ENCODE data around the gene KATNIP.

Gene KATNIP

DNA sequence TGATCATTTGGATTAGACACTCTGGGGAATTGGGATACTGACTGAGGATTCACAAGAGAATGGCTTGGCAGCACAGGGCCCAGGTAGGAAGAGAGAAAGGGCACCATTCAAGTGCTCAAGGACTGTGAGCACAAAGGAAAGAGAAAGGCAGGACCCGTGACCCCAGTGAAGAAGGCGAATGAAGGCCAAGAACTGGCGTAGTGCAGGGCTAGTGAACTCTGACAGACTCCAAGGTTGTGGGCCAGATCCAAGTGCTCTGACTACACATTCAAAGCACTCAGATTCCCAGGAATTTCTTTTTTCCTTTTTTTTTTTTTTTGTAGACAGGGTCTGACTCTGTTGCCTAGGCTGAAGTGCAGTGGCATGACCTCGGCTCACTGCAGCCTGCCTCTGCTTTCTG lies 5.3 kb upstream of the KATNIP start:
- H3K4me3 ChIP-seq (replicated peaks; ENCODE audit: insufficient read depth, low read length), result no peak overlapping the region
- TF ChIP-seq, protein P1, sequence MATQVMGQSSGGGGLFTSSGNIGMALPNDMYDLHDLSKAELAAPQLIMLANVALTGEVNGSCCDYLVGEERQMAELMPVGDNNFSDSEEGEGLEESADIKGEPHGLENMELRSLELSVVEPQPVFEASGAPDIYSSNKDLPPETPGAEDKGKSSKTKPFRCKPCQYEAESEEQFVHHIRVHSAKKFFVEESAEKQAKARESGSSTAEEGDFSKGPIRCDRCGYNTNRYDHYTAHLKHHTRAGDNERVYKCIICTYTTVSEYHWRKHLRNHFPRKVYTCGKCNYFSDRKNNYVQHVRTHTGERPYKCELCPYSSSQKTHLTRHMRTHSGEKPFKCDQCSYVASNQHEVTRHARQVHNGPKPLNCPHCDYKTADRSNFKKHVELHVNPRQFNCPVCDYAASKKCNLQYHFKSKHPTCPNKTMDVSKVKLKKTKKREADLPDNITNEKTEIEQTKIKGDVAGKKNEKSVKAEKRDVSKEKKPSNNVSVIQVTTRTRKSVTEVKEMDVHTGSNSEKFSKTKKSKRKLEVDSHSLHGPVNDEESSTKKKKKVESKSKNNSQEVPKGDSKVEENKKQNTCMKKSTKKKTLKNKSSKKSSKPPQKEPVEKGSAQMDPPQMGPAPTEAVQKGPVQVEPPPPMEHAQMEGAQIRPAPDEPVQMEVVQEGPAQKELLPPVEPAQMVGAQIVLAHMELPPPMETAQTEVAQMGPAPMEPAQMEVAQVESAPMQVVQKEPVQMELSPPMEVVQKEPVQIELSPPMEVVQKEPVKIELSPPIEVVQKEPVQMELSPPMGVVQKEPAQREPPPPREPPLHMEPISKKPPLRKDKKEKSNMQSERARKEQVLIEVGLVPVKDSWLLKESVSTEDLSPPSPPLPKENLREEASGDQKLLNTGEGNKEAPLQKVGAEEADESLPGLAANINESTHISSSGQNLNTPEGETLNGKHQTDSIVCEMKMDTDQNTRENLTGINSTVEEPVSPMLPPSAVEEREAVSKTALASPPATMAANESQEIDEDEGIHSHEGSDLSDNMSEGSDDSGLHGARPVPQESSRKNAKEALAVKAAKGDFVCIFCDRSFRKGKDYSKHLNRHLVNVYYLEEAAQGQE (IDR thresholded peaks at IDR 0.05; ENCODE audit: insufficient replicate concordance, low read depth), result no peak
- TF ChIP-seq GABPA (IDR thresholded peaks at IDR 0.05; ENCODE audit: low read depth) (no peak), POLR2AphosphoS5 (IDR thresholded peaks at IDR 0.05; ENCODE audit: low read depth) (no peak), SPI1 (IDR thresholded peaks at IDR 0.05; ENCODE audit: borderline replicate concordance, low read depth) (no peak)
- TF ChIP-seq, protein P2, sequence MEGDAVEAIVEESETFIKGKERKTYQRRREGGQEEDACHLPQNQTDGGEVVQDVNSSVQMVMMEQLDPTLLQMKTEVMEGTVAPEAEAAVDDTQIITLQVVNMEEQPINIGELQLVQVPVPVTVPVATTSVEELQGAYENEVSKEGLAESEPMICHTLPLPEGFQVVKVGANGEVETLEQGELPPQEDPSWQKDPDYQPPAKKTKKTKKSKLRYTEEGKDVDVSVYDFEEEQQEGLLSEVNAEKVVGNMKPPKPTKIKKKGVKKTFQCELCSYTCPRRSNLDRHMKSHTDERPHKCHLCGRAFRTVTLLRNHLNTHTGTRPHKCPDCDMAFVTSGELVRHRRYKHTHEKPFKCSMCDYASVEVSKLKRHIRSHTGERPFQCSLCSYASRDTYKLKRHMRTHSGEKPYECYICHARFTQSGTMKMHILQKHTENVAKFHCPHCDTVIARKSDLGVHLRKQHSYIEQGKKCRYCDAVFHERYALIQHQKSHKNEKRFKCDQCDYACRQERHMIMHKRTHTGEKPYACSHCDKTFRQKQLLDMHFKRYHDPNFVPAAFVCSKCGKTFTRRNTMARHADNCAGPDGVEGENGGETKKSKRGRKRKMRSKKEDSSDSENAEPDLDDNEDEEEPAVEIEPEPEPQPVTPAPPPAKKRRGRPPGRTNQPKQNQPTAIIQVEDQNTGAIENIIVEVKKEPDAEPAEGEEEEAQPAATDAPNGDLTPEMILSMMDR (IDR thresholded peaks at IDR 0.05; ENCODE audit: insufficient read depth, low read length), result no peak
- H3K27ac ChIP-seq (replicated peaks), result no peak overlapping the region
- no peak for DNase-seq (ENCODE audit: low read depth in 1 of 2, low spot score in 1 of 2)
- no peaks in the 10 kb centered on the region for H3K27me3 ChIP-seq (ENCODE audit: insufficient read depth, poor library complexity, severe bottlenecking)

DNA sequence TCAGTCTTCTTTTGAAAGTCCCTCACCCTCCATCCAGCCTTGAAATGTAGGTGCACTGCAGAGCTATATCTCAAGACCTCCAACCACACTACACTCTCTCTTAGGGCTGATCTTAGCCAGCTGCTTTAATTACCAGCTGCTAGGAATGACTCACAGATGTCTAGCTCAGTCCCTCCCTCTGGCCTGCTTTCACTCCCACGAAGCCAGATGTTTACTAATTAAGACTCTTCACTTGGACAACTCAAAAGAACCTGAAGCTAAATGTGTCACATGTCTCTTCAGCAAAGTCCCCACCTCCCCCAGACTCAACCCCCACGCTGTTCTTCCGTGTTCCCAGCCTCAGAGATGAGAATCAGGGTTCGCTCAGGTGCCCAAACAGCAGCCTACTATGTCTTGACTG lies 2.8 kb upstream of the KATNIP start:
- TF ChIP-seq SPI1 (IDR thresholded peaks at IDR 0.05; ENCODE audit: borderline replicate concordance, low read depth), result no peak
- no peak for TF ChIP-seq GABPA (IDR thresholded peaks at IDR 0.05; ENCODE audit: low read depth)
- TF ChIP-seq, protein P1 (IDR thresholded peaks at IDR 0.05; ENCODE audit: insufficient replicate concordance, low read depth), result no peak
- no peak for TF ChIP-seq POLR2AphosphoS5 (IDR thresholded peaks at IDR 0.05; ENCODE audit: low read depth)
- TF ChIP-seq, protein P2 (IDR thresholded peaks at IDR 0.05; ENCODE audit: insufficient read depth, low read length), result no peak
- no peak overlapping the region for H3K27ac ChIP-seq (replicated peaks)
- no peak for DNase-seq (ENCODE audit: low read depth in 1 of 2, low spot score in 1 of 2)
- H3K4me3 ChIP-seq (replicated peaks; ENCODE audit: insufficient read depth, low read length), result no peak overlapping the region
- H3K27me3 ChIP-seq (ENCODE audit: insufficient read depth, poor library complexity, severe bottlenecking), result no peaks in the 10 kb centered on the region

DNA sequence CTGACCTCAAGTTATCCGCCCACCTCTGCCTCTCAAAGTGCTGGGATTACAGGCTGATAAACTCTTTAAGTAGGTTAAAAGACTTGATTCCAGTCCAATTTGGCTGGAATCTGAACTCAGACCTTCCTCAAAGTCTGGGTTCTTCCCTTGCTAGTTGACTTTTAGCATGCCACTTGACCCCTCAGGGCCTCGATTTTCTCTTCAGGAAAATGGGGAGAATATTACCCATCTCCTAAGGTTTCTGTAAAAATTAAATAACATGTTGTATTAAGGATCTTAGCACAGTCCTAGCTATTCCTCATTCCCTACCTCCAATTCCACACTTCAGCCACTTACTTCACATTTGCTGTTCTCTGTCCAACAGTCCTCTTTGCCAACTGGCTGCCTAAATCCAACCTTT lies 2.1 kb upstream of the KATNIP start:
- DNase-seq (ENCODE audit: low read depth in 1 of 2, low spot score in 1 of 2), result no peak
- TF ChIP-seq SPI1 (IDR thresholded peaks at IDR 0.05; ENCODE audit: borderline replicate concordance, low read depth), result no peak
- TF ChIP-seq POLR2AphosphoS5 (IDR thresholded peaks at IDR 0.05; ENCODE audit: low read depth), result no peak
- TF ChIP-seq, protein P2 (IDR thresholded peaks at IDR 0.05; ENCODE audit: insufficient read depth, low read length), result no peak
- Histone ChIP-seq H3K27ac (replicated peaks) (no peak overlapping the region), H3K4me3 (replicated peaks; ENCODE audit: insufficient read depth, low read length) (no peak overlapping the region), H3K27me3 (ENCODE audit: insufficient read depth, poor library complexity, severe bottlenecking) (no peaks in the 10 kb centered on the region)

DNA sequence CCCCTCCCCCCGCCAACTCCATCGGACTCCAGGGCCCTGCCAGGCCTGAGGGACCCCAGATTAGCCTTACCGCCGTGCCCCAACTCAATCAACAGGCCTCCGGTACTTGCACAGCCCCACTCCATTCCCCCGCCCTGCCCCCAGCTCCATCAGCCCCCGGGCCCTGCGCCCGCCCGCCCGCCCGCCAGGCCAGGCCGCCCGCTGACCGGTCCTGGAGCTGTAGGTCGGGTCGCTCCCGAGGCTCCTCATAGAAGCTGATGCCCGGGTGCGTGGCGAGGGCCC lies 539 bp upstream of the KATNIP start:
- H3K27me3 ChIP-seq (ENCODE audit: insufficient read depth, poor library complexity, severe bottlenecking), result no peaks in the 10 kb centered on the region
- no peak for TF ChIP-seq GABPA (IDR thresholded peaks at IDR 0.05; ENCODE audit: low read depth)
- TF ChIP-seq, protein P1 (IDR thresholded peaks at IDR 0.05; ENCODE audit: insufficient replicate concordance, low read depth), result no peak
- TF ChIP-seq, protein P2 (IDR thresholded peaks at IDR 0.05; ENCODE audit: insufficient read depth, low read length), result no peak
- H3K4me3 ChIP-seq (replicated peaks; ENCODE audit: insufficient read depth, low read length), result peak overlapping the region; percentile 96
- peak overlapping the region; percentile 61 for H3K27ac ChIP-seq (replicated peaks)
- DNase-seq (ENCODE audit: low read depth in 1 of 2, low spot score in 1 of 2), result no peak

Measured in HL-60 (cell line).